ENCODE measurements around the gene ZNF621.
A peak's percentile ranks its signal among the peaks of the same experiment; 100 is the strongest.

The ZNF621 gene

GRCh38 chr3:40524568-40525285 lies at the start of gene ZNF621:
Gene ZNF621, plus strand, starts transcription at chr3:40524960. Its CDS starts 881 bp downstream, at chr3:40525841.
- DNase-seq (ENCODE audit: low read depth in 2 of 3, low spot score in 1 of 3) = peak; percentile 69 to 79 (median 77)

- DNase-seq (ENCODE audit: low read depth in 2 of 3, low spot score in 1 of 3) = peak; percentile 24 to 34 (median 30)
Observed at GRCh38 chr3:40476478-40477470, 48.0 kb upstream of the ZNF621 start, which contains the start of gene ZNF619. Gene ZNF619, plus strand, starts transcription at chr3:40477122. Its CDS starts 858 bp downstream, at chr3:40477980.

- no peak for DNase-seq (ENCODE audit: low read depth in 2 of 3, low spot score in 1 of 3)
Observed at GRCh38 chr3:40477666-40478065, 47.1 kb upstream of the ZNF621 start.

- no peak for DNase-seq (ENCODE audit: low read depth in 2 of 3, low spot score in 1 of 3)
Observed at GRCh38 chr3:40487172-40487571, 37.6 kb upstream of the ZNF621 start.

GRCh38 chr3:40490916-40491315 lies 33.8 kb upstream of the ZNF621 start:
- DNase-seq (ENCODE audit: low read depth in 2 of 3, low spot score in 1 of 3) = no peak

- DNase-seq (ENCODE audit: low read depth in 2 of 3, low spot score in 1 of 3) = no peak
Observed at GRCh38 chr3:40494698-40495097, 30.1 kb upstream of the ZNF621 start.

- DNase-seq (ENCODE audit: low read depth in 2 of 3, low spot score in 1 of 3) = no peak
Observed at GRCh38 chr3:40497288-40497687, 27.5 kb upstream of the ZNF621 start.

- no peak for DNase-seq (ENCODE audit: low read depth in 2 of 3, low spot score in 1 of 3)
Observed at GRCh38 chr3:40499952-40500351, 24.8 kb upstream of the ZNF621 start.

- no peak for DNase-seq (ENCODE audit: low read depth in 2 of 3, low spot score in 1 of 3)
Observed at GRCh38 chr3:40502034-40502433, 22.7 kb upstream of the ZNF621 start.

GRCh38 chr3:40504636-40505430 lies 19.9 kb upstream of the ZNF621 start:
- DNase-seq (ENCODE audit: low read depth in 2 of 3, low spot score in 1 of 3) = no peak

GRCh38 chr3:40505599-40506462 lies 18.9 kb upstream of the ZNF621 start, which contains the start of gene ZNF620:
Gene ZNF620, plus strand, starts transcription at chr3:40506039. Its CDS starts 314 bp downstream, at chr3:40506353.
- peak; percentile 8 to 43 (median 15) for DNase-seq (ENCODE audit: low read depth in 2 of 3, low spot score in 1 of 3)

GRCh38 chr3:40511031-40511718 lies 13.6 kb upstream of the ZNF621 start:
- no peak for DNase-seq (ENCODE audit: low read depth in 2 of 3, low spot score in 1 of 3)

GRCh38 chr3:40516201-40516600 lies 8.6 kb upstream of the ZNF621 start:
- no peak for DNase-seq (ENCODE audit: low read depth in 2 of 3, low spot score in 1 of 3)

GRCh38 chr3:40518067-40518466 lies 6.7 kb upstream of the ZNF621 start:
- DNase-seq (ENCODE audit: low read depth in 2 of 3, low spot score in 1 of 3) = no peak

GRCh38 chr3:40518848-40519247 lies 5.9 kb upstream of the ZNF621 start:
- no peak for DNase-seq (ENCODE audit: low read depth in 2 of 3, low spot score in 1 of 3)

- no peak for DNase-seq (ENCODE audit: low read depth in 2 of 3, low spot score in 1 of 3)
Observed at GRCh38 chr3:40521254-40521653, 3.5 kb upstream of the ZNF621 start.

- no peak for DNase-seq (ENCODE audit: low read depth in 2 of 3, low spot score in 1 of 3)
Observed at GRCh38 chr3:40523781-40524180, 979 bp upstream of the ZNF621 start.

- no peak for DNase-seq (ENCODE audit: low read depth in 2 of 3, low spot score in 1 of 3)
Observed at GRCh38 chr3:40524222-40524567, 565 bp upstream of the ZNF621 start.

GRCh38 chr3:40528426-40528825 lies 3.7 kb downstream of the ZNF621 start:
- no peak for DNase-seq (ENCODE audit: low read depth in 2 of 3, low spot score in 1 of 3)

GRCh38 chr3:40532252-40532651 lies 7.5 kb downstream of the ZNF621 start:
- no peak for DNase-seq (ENCODE audit: low read depth in 2 of 3, low spot score in 1 of 3)
